HepG2 (cell line): ENCODE results near the gene U2AF2. TPM values are rescaled to one million over a fixed set of nuclear protein-coding genes. Genes with fewer than 3 reads are reported as not detected.

Source experiments
- DMAP1 ChIP-seq: IDR thresholded peaks from 2 replicates; pipeline ENCODE4 v1.6.1; 2016
- ERF ChIP-seq: IDR thresholded peaks from 2 replicates; pipeline ENCODE4 v1.6.1; 2018; ENCODE audit warnings: missing biosample characterization, missing genetic modification reagents
- MEIS2 ChIP-seq: sonication (generic); formaldehyde crosslinking; IDR thresholded peaks from 2 replicates; pipeline ENCODE4 v1.9.0; 2021; ENCODE audit warnings: mild to moderate bottlenecking, missing genetic modification reagents
- ZNF329 ChIP-seq: sonication (generic); formaldehyde crosslinking; IDR thresholded peaks from 2 replicates; pipeline ENCODE4 v1.9.0; 2021; ENCODE audit warnings: low read depth, mild to moderate bottlenecking, missing genetic modification reagents
- polyA plus RNA-seq, 8 experiments: library from polyadenylated mRNA; depleted of rRNA in 3 of 8; stranded (reverse) in 7 of 8; unstranded in 1 of 8; fragments of >200 nt; fragmentation: Illumina TruSeq in 4 of 8; extraction: Trizol in 4 of 8; gene quantifications; 2 replicates each; pipeline versions ENCODE4 v1.2.1 to v1.2.3, GENCODE V29; 2011 to 2016; ENCODE audit warnings: low read depth in 4 of 8, missing spikeins in 1 of 8, mixed read lengths in 1 of 8; ENCODE audit not compliant: insufficient read depth in 1 of 8
- total RNA-seq, 5 experiments: library from RNA; depleted of rRNA; stranded (reverse); fragments of >200 nt; fragmentation: Illumina TruSeq; extraction: Trizol; gene quantifications; 2 replicates each; pipeline ENCODE4 v1.2.3, GENCODE V29; 2016; ENCODE audit warnings: low read depth in 1 of 5
- TF ChIP-seq, protein P1 (sequence below), 2 experiments: fragments of 450-650 bp in 1 of 2; sonication (generic) in 1 of 2; formaldehyde crosslinking in 1 of 2; IDR thresholded peaks; 2 replicates each; pipeline versions ENCODE4 v1.6.1 to v1.8.0; 2016 to 2022; ENCODE audit warnings: antibody characterized with exemption in 1 of 2, mild to moderate bottlenecking in 1 of 2, missing genetic modification reagents in 1 of 2
- TF ChIP-seq, protein P2 (sequence below): sonication (generic); formaldehyde crosslinking; IDR thresholded peaks from 2 replicates; pipeline ENCODE4 v1.4.0; 2020; ENCODE audit warnings: missing genetic modification reagents
- TF ChIP-seq, protein P3 (sequence below): IDR thresholded peaks from 2 replicates; pipeline ENCODE4 v1.6.1; 2018; ENCODE audit warnings: missing genetic modification reagents, mild to moderate bottlenecking, missing compliant biosample characterization
- TF ChIP-seq, protein P4 (sequence below): sonication (generic); formaldehyde crosslinking; IDR thresholded peaks from 2 replicates; pipeline ENCODE4 v1.4.0; 2020; ENCODE audit warnings: missing genetic modification reagents
- TF ChIP-seq, protein P5 (sequence below): sonication (generic); formaldehyde crosslinking; IDR thresholded peaks from 2 replicates; pipeline ENCODE4 v1.5.0; 2020; ENCODE audit warnings: missing genetic modification reagents

The U2AF2 gene
- total and polyA plus RNA-seq, 2 of the 13 experiments (the other 11 are each of a cell fraction or from before 2014, with no cell fraction given), result 84.3 to 124 TPM

DNA sequence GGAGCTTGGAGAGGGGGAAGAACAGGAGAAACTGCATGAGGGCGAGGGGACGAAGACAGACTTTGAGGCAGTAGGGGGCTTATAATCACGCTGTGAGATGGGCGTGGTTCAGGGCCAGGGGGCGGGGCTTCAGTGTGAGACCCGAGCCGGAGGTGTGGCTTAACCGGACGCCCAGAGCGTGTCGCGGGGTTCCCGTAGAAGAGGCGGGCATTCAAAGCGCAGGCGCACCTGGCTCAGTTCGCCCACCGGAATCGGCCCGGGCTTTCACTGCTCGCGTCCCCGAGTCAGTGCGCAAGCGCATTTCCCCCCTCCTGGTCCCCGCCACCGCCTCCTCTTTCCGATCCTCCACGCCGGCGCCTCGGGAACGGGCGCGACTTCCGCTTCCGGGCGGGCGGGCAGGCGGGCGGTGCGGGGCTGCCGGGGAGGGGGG, 49.6 kb upstream of the U2AF2 start (continued):
- TF ChIP-seq, protein P1, sequence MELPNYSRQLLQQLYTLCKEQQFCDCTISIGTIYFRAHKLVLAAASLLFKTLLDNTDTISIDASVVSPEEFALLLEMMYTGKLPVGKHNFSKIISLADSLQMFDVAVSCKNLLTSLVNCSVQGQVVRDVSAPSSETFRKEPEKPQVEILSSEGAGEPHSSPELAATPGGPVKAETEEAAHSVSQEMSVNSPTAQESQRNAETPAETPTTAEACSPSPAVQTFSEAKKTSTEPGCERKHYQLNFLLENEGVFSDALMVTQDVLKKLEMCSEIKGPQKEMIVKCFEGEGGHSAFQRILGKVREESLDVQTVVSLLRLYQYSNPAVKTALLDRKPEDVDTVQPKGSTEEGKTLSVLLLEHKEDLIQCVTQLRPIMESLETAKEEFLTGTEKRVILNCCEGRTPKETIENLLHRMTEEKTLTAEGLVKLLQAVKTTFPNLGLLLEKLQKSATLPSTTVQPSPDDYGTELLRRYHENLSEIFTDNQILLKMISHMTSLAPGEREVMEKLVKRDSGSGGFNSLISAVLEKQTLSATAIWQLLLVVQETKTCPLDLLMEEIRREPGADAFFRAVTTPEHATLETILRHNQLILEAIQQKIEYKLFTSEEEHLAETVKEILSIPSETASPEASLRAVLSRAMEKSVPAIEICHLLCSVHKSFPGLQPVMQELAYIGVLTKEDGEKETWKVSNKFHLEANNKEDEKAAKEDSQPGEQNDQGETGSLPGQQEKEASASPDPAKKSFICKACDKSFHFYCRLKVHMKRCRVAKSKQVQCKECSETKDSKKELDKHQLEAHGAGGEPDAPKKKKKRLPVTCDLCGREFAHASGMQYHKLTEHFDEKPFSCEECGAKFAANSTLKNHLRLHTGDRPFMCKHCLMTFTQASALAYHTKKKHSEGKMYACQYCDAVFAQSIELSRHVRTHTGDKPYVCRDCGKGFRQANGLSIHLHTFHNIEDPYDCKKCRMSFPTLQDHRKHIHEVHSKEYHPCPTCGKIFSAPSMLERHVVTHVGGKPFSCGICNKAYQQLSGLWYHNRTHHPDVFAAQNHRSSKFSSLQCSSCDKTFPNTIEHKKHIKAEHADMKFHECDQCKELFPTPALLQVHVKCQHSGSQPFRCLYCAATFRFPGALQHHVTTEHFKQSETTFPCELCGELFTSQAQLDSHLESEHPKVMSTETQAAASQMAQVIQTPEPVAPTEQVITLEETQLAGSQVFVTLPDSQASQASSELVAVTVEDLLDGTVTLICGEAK (IDR thresholded peaks at IDR 0.05), result peak; percentile 38; the same call in 1 of the 2 replicates
- TF ChIP-seq, protein P1 (CRISPR knock-in tag; IDR thresholded peaks at IDR 0.05), result no peak
- TF ChIP-seq, protein P2, sequence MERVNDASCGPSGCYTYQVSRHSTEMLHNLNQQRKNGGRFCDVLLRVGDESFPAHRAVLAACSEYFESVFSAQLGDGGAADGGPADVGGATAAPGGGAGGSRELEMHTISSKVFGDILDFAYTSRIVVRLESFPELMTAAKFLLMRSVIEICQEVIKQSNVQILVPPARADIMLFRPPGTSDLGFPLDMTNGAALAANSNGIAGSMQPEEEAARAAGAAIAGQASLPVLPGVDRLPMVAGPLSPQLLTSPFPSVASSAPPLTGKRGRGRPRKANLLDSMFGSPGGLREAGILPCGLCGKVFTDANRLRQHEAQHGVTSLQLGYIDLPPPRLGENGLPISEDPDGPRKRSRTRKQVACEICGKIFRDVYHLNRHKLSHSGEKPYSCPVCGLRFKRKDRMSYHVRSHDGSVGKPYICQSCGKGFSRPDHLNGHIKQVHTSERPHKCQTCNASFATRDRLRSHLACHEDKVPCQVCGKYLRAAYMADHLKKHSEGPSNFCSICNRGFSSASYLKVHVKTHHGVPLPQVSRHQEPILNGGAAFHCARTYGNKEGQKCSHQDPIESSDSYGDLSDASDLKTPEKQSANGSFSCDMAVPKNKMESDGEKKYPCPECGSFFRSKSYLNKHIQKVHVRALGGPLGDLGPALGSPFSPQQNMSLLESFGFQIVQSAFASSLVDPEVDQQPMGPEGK (CRISPR knock-in tag), result peak; percentile 75
- TF ChIP-seq, protein P3, sequence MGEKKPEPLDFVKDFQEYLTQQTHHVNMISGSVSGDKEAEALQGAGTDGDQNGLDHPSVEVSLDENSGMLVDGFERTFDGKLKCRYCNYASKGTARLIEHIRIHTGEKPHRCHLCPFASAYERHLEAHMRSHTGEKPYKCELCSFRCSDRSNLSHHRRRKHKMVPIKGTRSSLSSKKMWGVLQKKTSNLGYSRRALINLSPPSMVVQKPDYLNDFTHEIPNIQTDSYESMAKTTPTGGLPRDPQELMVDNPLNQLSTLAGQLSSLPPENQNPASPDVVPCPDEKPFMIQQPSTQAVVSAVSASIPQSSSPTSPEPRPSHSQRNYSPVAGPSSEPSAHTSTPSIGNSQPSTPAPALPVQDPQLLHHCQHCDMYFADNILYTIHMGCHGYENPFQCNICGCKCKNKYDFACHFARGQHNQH (CRISPR knock-in tag), result 0 out of 2 replicates have a peak, but pooled peaks have one; percentile 30
- TF ChIP-seq DMAP1 (CRISPR knock-in tag), result peak; percentile 35; the same call in 1 of the 2 replicates
- no peak for TF ChIP-seq MEIS2 (CRISPR knock-in tag)
- TF ChIP-seq, protein P4, sequence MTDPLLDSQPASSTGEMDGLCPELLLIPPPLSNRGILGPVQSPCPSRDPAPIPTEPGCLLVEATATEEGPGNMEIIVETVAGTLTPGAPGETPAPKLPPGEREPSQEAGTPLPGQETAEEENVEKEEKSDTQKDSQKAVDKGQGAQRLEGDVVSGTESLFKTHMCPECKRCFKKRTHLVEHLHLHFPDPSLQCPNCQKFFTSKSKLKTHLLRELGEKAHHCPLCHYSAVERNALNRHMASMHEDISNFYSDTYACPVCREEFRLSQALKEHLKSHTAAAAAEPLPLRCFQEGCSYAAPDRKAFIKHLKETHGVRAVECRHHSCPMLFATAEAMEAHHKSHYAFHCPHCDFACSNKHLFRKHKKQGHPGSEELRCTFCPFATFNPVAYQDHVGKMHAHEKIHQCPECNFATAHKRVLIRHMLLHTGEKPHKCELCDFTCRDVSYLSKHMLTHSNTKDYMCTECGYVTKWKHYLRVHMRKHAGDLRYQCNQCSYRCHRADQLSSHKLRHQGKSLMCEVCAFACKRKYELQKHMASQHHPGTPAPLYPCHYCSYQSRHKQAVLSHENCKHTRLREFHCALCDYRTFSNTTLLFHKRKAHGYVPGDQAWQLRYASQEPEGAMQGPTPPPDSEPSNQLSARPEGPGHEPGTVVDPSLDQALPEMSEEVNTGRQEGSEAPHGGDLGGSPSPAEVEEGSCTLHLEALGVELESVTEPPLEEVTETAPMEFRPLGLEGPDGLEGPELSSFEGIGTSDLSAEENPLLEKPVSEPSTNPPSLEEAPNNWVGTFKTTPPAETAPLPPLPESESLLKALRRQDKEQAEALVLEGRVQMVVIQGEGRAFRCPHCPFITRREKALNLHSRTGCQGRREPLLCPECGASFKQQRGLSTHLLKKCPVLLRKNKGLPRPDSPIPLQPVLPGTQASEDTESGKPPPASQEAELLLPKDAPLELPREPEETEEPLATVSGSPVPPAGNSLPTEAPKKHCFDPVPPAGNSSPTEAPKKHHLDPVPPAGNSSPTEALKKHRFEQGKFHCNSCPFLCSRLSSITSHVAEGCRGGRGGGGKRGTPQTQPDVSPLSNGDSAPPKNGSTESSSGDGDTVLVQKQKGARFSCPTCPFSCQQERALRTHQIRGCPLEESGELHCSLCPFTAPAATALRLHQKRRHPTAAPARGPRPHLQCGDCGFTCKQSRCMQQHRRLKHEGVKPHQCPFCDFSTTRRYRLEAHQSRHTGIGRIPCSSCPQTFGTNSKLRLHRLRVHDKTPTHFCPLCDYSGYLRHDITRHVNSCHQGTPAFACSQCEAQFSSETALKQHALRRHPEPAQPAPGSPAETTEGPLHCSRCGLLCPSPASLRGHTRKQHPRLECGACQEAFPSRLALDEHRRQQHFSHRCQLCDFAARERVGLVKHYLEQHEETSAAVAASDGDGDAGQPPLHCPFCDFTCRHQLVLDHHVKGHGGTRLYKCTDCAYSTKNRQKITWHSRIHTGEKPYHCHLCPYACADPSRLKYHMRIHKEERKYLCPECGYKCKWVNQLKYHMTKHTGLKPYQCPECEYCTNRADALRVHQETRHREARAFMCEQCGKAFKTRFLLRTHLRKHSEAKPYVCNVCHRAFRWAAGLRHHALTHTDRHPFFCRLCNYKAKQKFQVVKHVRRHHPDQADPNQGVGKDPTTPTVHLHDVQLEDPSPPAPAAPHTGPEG (CRISPR knock-in tag), result peak; percentile 83
- TF ChIP-seq ZNF329 (CRISPR knock-in tag), result 0 out of 2 replicates have a peak, but pooled peaks have one; percentile 26
- TF ChIP-seq ERF (CRISPR knock-in tag), result 0 out of 2 replicates have a peak, but pooled peaks have one; percentile 21
- TF ChIP-seq, protein P5, sequence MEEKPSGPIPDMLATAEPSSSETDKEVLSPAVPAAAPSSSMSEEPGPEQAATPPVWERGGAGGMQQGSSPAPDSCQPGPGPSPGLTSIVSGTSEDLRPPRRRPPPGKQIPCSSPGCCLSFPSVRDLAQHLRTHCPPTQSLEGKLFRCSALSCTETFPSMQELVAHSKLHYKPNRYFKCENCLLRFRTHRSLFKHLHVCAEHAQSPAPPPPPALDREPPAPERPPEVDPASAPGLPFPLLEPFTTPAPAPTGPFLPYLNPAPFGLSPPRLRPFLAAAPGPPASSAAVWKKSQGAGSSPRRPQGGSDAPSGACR (CRISPR knock-in tag), result 0 out of 2 replicates have a peak, but pooled peaks have one; percentile 44
